ENCODE measurements around the gene DYNC1H1. TPM values are rescaled to one million over a fixed set of nuclear protein-coding genes. Genes with fewer than 3 reads are reported as not detected.

DYNC1H1 gene
- total and polyA plus RNA-seq, 2 experiments from 2014 or later: 179 to 635 TPM

DNA sequence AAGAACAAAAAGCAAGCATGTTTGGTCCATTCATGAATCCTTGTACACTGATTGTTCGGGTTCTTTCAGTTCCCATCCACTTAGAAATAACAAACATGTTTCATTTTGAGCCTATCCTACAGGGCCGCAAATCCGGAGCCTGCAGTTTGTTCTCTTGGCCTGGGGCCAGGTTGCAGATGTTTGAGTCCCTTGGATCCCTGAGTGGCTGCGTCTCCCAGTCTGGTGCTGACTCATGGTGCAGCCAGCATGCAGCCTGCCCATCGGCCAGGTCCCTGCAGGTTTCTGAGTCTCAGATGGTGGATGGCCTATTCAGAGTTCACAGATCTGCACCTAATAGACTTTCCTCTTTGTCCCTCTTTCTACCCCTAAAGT lies 1.9 kb upstream of the DYNC1H1 start:
- Histone ChIP-seq H3F3A (replicated peaks; ENCODE audit: low read depth) (0 out of 2 replicates have a peak, but pooled peaks cover 5% of the 10 kb centered on the region), H3K4me3 (no peak overlapping the region), H3K36me3 (ENCODE audit: insufficient read depth) (no peaks in the 10 kb centered on the region), H3K4me2 (no peak overlapping the region), H3K4me1 (ENCODE audit: insufficient read depth) (peaks cover 12% of the 10 kb centered on the region), H2AFZ (no peak overlapping the region), H4K20me1 (replicated peaks; ENCODE audit: insufficient read depth) (peaks cover 2% of the 10 kb centered on the region; the same call in 1 of the 2 replicates), H3K27me3 (ENCODE audit: insufficient read depth) (peaks cover 25% of the 10 kb centered on the region; the same call in 1 of the 2 replicates), H3K9me2 (ENCODE audit: insufficient read depth) (no peaks in the 10 kb centered on the region), H3K79me2 (replicated peaks; ENCODE audit: insufficient read depth) (peaks cover 25% of the 10 kb centered on the region), H3K27ac (ENCODE audit: low read depth) (no peak overlapping the region)
- ATAC-seq: no peak
- Mint-ChIP-seq H3K4me1 (peaks cover 24% of the 10 kb centered on the region; the same call in 2 of the 3 replicates), H3K4me3 (no peak overlapping the region), H3K27ac (no peak overlapping the region), H3K27me3 (ENCODE audit: insufficient read depth, low read depth, poor library complexity) (peaks cover 26% of the 10 kb centered on the region), H3K9me3 (no peaks in the 10 kb centered on the region), H3K36me3 (ENCODE audit: low read depth) (no peaks in the 10 kb centered on the region)
- TF ChIP-seq STAT1 (IDR thresholded peaks at IDR 0.05; ENCODE audit: unreplicated experiment): no peak
- no peak for TF ChIP-seq CREB1 (CRISPR knock-in tag; IDR thresholded peaks at IDR 0.05; ENCODE audit: low read depth)
- TF ChIP-seq JUNB (IDR thresholded peaks at IDR 0.05; ENCODE audit: unreplicated experiment): no peak
- no peak for TF ChIP-seq EZH2 (IDR thresholded peaks at IDR 0.05; ENCODE audit: low read depth, unreplicated experiment)
- TF ChIP-seq, protein P1, sequence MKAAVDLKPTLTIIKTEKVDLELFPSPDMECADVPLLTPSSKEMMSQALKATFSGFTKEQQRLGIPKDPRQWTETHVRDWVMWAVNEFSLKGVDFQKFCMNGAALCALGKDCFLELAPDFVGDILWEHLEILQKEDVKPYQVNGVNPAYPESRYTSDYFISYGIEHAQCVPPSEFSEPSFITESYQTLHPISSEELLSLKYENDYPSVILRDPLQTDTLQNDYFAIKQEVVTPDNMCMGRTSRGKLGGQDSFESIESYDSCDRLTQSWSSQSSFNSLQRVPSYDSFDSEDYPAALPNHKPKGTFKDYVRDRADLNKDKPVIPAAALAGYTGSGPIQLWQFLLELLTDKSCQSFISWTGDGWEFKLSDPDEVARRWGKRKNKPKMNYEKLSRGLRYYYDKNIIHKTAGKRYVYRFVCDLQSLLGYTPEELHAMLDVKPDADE (IDR thresholded peaks at IDR 0.05): no peak
- DNase-seq (ENCODE audit: low spot score): no peak

DNA sequence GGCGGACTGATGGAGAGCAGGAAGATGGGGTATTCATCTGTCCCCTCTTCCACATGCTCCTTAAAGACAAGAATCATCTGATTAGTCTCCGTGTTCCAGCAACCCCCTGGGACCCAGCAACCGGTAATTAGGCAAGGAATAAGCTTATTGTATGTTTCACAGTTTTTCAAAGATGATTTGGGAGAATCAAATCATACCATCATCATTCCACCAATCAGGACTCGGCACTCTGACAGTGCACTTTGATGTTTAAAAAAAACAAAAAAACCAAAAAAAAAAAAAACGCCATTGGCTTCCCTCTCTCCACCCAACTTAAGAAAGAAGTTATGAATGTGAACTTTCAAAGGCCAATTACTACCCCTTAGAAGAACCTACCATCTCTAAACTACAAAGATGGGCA lies 1.3 kb upstream of the DYNC1H1 start:
- no peaks in the 10 kb centered on the region for H3K9me2 ChIP-seq (ENCODE audit: insufficient read depth)
- no peak overlapping the region for H3K4me2 ChIP-seq
- H3K36me3 ChIP-seq (ENCODE audit: insufficient read depth): no peaks in the 10 kb centered on the region
- H3K79me2 ChIP-seq (replicated peaks; ENCODE audit: insufficient read depth): peaks cover 31% of the 10 kb centered on the region
- peaks cover 26% of the 10 kb centered on the region for H3K27me3 Mint-ChIP-seq (ENCODE audit: insufficient read depth, low read depth, poor library complexity)
- TF ChIP-seq ZNF331 (CRISPR knock-in tag; IDR thresholded peaks at IDR 0.05; ENCODE audit: low read depth) (no peak), EZH2phosphoT487 (IDR thresholded peaks at IDR 0.05; ENCODE audit: unreplicated experiment) (no peak), EZH2 (IDR thresholded peaks at IDR 0.05; ENCODE audit: low read depth, unreplicated experiment) (no peak)
- H3K4me3 ChIP-seq: no peak overlapping the region
- peaks cover 24% of the 10 kb centered on the region; the same call in 2 of the 3 replicates for H3K4me1 Mint-ChIP-seq
- 0 out of 2 replicates have a peak, but pooled peaks cover 5% of the 10 kb centered on the region for H3F3A ChIP-seq (replicated peaks; ENCODE audit: low read depth)
- peaks cover 12% of the 10 kb centered on the region for H3K4me1 ChIP-seq (ENCODE audit: insufficient read depth)
- no peak for ATAC-seq
- no peak overlapping the region for H3K4me3 Mint-ChIP-seq
- H2AFZ ChIP-seq: no peak overlapping the region
- peaks cover 25% of the 10 kb centered on the region; the same call in 1 of the 2 replicates for H3K27me3 ChIP-seq (ENCODE audit: insufficient read depth)
- peaks cover 4% of the 10 kb centered on the region; the same call in 1 of the 2 replicates for H4K20me1 ChIP-seq (replicated peaks; ENCODE audit: insufficient read depth)
- DNase-seq (ENCODE audit: low spot score): no peak
- no peaks in the 10 kb centered on the region for H3K9me3 Mint-ChIP-seq
- no peak overlapping the region for H3K27ac ChIP-seq (ENCODE audit: low read depth)
- no peak overlapping the region for H3K27ac Mint-ChIP-seq
- peaks cover 3% of the 10 kb centered on the region; the same call in 2 of the 3 replicates for H3K36me3 Mint-ChIP-seq (ENCODE audit: low read depth)

DNA sequence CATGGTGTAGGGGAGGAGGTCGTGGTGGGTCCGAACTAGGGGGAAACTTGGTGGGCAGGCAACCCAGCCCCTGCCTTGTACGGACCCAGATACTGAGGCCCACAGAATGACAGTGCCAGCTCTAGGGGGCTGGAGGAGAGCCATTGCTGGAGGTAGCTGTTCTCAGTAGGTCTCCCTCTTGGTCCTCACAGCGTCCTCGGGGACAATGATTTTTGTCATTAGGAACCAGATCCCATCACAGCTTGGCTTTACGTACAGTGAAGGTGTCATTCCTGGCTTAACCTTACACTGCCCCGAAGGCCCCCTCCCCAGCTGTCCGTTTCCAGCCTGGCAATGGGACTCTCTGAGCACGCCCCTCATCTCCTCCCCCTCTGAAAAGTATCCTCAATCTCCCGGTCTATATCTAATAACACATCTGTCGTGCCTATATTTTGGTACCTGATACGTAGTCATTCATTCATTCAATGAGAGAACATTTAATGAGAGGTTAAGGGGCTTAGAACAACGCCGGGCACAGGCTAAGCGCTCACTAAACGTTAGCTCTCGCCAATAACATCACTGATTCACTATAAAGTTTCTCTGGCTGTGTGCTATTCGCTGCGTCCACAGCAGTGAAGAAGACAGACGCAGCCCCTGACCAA lies 597 bp upstream of the DYNC1H1 start:
- ATAC-seq (no peak), DNase-seq (ENCODE audit: low spot score) (no peak)
- peaks cover 25% of the 10 kb centered on the region; the same call in 1 of the 2 replicates for H3K27me3 ChIP-seq (ENCODE audit: insufficient read depth)
- Mint-ChIP-seq H3K27ac (no peak overlapping the region), H3K4me1 (peaks cover 24% of the 10 kb centered on the region; the same call in 2 of the 3 replicates), H3K36me3 (ENCODE audit: low read depth) (peaks cover 4% of the 10 kb centered on the region), H3K9me3 (no peaks in the 10 kb centered on the region), H3K27me3 (ENCODE audit: insufficient read depth, low read depth, poor library complexity) (peaks cover 20% of the 10 kb centered on the region), H3K4me3 (peak overlapping the region; percentile 76)
- no peaks in the 10 kb centered on the region for H3K36me3 ChIP-seq (ENCODE audit: insufficient read depth)
- H3K79me2 ChIP-seq (replicated peaks; ENCODE audit: insufficient read depth): peaks cover 38% of the 10 kb centered on the region
- peaks cover 12% of the 10 kb centered on the region for H3K4me1 ChIP-seq (ENCODE audit: insufficient read depth)
- peaks cover 4% of the 10 kb centered on the region; the same call in 1 of the 2 replicates for H4K20me1 ChIP-seq (replicated peaks; ENCODE audit: insufficient read depth)
- H2AFZ ChIP-seq: peak overlapping the region; percentile 99
- no peaks in the 10 kb centered on the region for H3K9me2 ChIP-seq (ENCODE audit: insufficient read depth)
- 0 out of 2 replicates have a peak, but pooled peaks cover 5% of the 10 kb centered on the region for H3F3A ChIP-seq (replicated peaks; ENCODE audit: low read depth)
- H3K4me2 ChIP-seq: peak overlapping the region; percentile 84
- no peak overlapping the region for H3K27ac ChIP-seq (ENCODE audit: low read depth)
- H3K4me3 ChIP-seq: peak overlapping the region; percentile 56
- TF ChIP-seq, protein P2, sequence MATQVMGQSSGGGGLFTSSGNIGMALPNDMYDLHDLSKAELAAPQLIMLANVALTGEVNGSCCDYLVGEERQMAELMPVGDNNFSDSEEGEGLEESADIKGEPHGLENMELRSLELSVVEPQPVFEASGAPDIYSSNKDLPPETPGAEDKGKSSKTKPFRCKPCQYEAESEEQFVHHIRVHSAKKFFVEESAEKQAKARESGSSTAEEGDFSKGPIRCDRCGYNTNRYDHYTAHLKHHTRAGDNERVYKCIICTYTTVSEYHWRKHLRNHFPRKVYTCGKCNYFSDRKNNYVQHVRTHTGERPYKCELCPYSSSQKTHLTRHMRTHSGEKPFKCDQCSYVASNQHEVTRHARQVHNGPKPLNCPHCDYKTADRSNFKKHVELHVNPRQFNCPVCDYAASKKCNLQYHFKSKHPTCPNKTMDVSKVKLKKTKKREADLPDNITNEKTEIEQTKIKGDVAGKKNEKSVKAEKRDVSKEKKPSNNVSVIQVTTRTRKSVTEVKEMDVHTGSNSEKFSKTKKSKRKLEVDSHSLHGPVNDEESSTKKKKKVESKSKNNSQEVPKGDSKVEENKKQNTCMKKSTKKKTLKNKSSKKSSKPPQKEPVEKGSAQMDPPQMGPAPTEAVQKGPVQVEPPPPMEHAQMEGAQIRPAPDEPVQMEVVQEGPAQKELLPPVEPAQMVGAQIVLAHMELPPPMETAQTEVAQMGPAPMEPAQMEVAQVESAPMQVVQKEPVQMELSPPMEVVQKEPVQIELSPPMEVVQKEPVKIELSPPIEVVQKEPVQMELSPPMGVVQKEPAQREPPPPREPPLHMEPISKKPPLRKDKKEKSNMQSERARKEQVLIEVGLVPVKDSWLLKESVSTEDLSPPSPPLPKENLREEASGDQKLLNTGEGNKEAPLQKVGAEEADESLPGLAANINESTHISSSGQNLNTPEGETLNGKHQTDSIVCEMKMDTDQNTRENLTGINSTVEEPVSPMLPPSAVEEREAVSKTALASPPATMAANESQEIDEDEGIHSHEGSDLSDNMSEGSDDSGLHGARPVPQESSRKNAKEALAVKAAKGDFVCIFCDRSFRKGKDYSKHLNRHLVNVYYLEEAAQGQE (IDR thresholded peaks at IDR 0.05; ENCODE audit: unreplicated experiment): no peak
- TF ChIP-seq, protein P3, sequence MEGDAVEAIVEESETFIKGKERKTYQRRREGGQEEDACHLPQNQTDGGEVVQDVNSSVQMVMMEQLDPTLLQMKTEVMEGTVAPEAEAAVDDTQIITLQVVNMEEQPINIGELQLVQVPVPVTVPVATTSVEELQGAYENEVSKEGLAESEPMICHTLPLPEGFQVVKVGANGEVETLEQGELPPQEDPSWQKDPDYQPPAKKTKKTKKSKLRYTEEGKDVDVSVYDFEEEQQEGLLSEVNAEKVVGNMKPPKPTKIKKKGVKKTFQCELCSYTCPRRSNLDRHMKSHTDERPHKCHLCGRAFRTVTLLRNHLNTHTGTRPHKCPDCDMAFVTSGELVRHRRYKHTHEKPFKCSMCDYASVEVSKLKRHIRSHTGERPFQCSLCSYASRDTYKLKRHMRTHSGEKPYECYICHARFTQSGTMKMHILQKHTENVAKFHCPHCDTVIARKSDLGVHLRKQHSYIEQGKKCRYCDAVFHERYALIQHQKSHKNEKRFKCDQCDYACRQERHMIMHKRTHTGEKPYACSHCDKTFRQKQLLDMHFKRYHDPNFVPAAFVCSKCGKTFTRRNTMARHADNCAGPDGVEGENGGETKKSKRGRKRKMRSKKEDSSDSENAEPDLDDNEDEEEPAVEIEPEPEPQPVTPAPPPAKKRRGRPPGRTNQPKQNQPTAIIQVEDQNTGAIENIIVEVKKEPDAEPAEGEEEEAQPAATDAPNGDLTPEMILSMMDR (conservative IDR thresholded peaks at IDR 0.05; ENCODE audit: low read depth in 2 of 2): no peak
- TF ChIP-seq ZNF114 (CRISPR knock-in tag; IDR thresholded peaks at IDR 0.05) (no peak), STAT1 (IDR thresholded peaks at IDR 0.05; ENCODE audit: unreplicated experiment) (no peak)
- TF ChIP-seq, protein P1 (IDR thresholded peaks at IDR 0.05): no peak
